GM18511 (cell line): ENCODE measurements around the gene CDHR2.
"Not testable (repeated sequence)": the region's sequence is repeated elsewhere in the genome, so short reads cannot be mapped to it uniquely, and the experiment has no call there.

Source experiments
- ATAC-seq: cut with Tn5 transposase; IDR thresholded peaks from one replicate; pipeline ENCODE4 v1.9.1; 2021; ENCODE audit warnings: mild to moderate bottlenecking, moderate library complexity; ENCODE audit not compliant: unreplicated experiment

The CDHR2 gene

DNA sequence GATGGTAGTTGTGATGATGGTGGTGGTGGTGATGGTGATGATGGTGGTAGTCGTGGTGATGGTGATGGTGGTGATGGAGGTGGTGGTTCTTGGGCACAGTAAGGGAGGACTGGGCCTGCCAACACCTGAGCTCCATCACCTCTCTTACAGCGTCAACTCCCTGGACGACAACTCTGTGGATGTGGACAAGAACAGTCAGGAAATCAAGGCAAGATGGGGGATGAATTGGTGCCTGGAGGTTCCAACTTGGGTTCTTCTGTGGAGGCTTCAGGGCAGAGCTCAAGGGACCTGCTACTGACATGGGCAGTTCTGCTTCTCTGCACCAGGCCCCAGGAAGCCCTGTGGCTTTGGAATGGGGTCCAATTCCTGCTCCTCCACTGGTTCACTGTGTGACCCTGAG lies 43.4 kb downstream of the CDHR2 start:
- no peak for ATAC-seq

GRCh38 chr5:176593273-176593869 lies 44.2 kb downstream of the CDHR2 start:
- ATAC-seq, result no peak

DNA sequence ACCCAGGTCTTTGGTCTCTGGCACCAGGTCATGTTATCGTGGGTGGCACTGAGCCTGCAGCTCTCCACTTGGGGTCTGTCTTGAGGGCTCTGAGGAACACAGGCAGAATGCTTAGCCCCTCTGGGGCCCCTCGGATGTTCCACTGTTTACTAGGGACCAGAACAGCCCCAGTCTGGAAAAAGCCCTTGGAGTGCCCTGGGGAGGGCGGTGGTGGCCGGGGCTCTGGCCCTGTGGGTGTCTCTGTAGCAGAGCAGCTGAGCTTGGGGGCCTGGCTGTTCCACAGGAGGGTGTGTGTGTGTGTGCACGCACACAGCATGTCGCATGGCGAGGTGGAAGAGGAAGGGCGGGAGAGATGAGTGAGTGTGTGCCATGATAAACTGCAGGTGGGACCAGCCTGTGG lies 45.4 kb downstream of the CDHR2 start:
- ATAC-seq, result no peak

DNA sequence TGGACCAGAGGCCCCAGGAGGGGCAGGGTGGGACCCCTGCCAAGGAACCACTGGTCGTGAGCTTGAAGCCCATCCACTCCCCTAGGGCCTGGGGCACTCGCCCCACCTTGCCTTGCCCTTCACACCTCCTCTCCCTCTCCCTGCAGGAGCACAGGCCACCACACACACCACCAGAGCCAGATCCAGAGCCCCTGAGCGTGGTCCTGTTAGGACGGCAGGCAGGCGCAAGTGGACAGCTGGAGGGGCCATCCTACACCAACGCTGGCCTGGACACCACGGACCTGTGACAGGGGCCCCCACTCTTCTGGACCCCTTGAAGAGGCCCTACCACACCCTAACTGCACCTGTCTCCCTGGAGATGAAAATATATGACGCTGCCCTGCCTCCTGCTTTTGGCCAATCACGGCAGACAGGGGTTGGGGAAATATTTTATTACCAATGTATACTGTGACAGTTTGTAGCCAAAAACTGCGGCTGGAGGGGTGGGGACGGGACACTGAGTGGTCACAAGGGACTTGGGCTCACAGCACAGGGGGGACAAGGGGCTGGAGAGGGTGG lies 46.3 kb downstream of the CDHR2 start:
- ATAC-seq, result no peak

- no peak for ATAC-seq
Observed at GRCh38 chr5:176596069-176596644, 47.0 kb downstream of the CDHR2 start.

DNA sequence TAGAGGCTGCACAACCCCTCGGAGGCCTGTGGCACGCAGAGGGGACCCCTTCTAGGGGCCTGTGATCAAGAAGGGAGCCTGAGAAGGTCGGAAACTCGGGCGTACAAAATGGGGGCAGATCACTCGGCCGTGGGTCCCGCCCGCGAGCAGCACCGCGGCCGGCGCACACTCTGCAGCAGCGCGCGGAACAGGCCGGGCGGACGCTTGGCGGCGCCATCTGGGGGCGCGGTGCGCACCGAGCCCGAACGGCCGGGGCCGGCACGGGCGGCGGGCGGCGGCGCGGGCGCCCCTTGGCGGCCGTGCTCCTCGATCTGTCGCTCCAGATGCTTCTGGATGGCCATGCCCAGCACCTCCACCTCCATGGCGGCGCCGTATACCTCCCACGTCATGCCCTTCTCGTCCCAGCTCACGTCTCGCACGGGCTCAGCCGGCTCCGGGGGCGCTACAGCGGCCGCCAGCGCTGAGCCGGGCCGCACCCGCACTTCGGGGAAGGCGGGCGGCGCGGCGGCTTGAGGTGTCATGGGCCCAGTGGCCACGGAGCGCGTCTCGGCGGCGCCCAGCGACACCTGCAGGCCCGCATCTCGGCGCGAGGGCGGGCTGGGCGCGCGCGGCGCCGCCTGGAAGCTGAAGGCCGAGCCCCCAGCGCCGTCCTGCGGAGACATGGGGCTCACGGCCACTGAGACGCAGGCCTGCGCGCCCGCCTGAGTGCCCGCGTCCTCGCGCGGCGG lies 47.7 kb downstream of the CDHR2 start:
- peak; percentile 76 for ATAC-seq

- peak; percentile 10 for ATAC-seq
Observed at GRCh38 chr5:176597417-176598389, 48.6 kb downstream of the CDHR2 start.

GRCh38 chr5:176599749-176600430 lies 50.7 kb downstream of the CDHR2 start:
- ATAC-seq, result not testable (repeated sequence)

DNA sequence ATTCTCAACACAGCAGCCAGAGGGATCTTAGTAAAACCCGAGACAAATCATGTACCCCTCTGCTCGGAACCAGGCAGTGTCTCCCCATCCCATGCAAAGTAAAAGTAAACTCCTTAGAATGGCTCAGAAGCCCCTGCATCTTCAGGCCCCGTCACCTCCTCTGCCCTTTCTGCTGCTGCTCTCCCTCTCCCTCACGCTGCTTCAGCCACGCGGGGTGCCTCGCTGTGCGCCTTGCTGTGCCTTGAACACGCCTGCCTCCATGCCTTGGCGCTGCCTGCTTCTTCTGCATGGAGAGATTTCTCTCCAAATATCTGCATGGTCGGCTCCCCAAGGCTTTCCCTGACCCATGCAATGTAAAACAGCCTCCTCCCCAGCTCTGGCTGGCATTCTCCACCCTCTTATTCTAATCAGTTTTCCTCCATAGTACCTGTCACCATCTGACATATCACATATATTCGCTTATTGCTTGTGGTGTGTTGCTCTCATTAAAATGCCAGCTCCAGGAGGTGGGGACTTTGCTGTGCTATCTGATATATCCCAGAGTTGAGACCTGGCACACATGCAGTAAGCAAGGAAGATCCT lies 52.9 kb downstream of the CDHR2 start:
- ATAC-seq, result no peak

GRCh38 chr5:176603091-176603490 lies 53.9 kb downstream of the CDHR2 start:
- no peak for ATAC-seq

- no peak for ATAC-seq
Observed at GRCh38 chr5:176606032-176606431, 56.9 kb downstream of the CDHR2 start.

DNA sequence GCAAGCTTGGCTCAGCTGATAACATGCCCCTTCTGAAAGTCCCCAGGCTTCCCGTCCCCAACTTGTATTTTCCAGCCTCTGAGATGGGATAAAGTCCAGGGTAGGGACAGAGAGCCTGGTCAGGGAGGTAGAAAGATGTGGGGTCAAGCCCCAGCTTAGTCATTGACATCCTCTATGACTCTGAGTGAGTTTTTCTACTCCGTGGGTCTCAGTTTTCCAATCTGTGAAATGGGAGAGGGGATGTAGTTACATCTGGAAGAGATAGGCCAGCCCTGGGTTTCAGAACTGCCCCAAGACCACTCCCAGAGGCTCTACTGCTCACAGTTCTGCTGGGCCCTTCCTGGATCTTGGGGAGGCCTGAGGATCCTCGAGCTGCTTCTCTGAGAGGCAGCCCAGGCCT lies 57.7 kb downstream of the CDHR2 start:
- ATAC-seq, result no peak

GRCh38 chr5:176608142-176608705 lies 59.1 kb downstream of the CDHR2 start:
- no peak for ATAC-seq

DNA sequence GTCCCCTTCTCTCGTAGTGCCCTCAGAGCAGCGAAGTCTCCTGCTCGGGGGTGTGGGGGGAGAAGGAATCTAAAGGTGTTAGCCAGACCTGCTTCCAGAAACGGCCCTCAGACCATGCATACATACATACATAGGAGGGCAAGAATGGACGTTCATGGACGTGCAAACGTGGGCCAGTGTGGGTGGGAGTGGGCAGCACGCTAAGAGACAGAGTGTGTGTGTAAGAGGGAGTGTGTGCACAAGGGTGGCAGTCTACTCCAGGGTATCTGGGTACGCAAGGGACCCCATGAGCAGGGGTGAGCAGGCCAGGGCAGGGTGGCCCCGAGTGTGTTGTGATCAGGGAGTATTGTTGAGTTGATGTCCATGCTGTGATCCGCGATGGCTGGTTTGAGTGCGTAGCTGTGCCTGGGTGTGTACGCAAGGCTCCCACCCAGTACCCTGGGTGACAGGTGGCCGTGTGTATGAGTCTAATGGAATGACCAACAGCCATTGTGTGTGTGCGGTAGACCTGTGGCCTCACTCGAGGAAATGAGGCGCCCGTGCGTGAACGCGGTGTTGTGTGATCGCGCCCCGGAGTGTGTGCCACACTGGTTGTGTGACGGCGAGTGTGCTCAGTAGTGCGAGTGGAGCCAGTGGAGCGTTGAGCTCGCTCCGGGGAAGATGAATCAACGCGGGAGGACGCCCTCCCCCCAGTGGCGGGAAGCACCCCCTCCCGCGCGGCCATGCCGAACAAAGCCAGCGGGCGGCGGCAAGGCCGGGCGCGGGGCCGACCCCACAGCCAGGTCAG lies 60.0 kb downstream of the CDHR2 start:
- peak; percentile 32 for ATAC-seq

- ATAC-seq, result peak; percentile 78
Observed at GRCh38 chr5:176609724-176610434, 60.7 kb downstream of the CDHR2 start, which contains the start of gene GPRIN1. TSS of gene GPRIN1 (minus strand) at chr5:176610156. CDS start at chr5:176599834, 10,322 bp downstream.

DNA sequence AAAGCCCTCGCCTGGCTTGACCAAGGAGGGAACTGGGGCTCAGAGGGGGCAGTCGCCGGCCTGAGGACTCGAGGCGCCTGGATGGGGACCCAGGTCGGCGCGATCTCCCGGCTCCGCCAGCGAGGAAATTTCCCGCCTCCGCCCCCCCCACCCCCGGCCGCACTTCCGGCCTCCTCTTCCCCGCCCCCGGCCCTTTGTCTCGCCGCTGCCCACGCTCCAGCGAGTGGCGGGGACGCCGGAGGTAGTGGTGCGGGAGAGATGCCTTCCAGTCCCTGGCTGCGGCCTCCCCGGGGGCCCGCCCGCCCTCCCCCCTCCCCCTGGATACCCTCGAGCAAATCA lies 61.3 kb downstream of the CDHR2 start:
- no peak for ATAC-seq

GRCh38 chr5:176611435-176611834 lies 62.3 kb downstream of the CDHR2 start:
- no peak for ATAC-seq

- no peak for ATAC-seq
Observed at GRCh38 chr5:176612008-176612407, 62.9 kb downstream of the CDHR2 start.
